HS-27A (cell line): ENCODE data around the gene TMEM255A.
"Not testable (repeated sequence)": the region's sequence is repeated elsewhere in the genome, so short reads cannot be mapped to it uniquely, and the experiment has no call there.

ENCODE experiments used
- DNase-seq: peaks from one replicate; pipeline ENCODE4 v3.0.0-alpha.2; 2012; ENCODE audit warnings: low read depth, missing footprints

The TMEM255A gene

GRCh38 chrX:120310861-120311726 is at the start of gene TMEM255A:
TMEM255A (minus strand) TSS chrX:120311461; CDS start chrX:120311309, 152 bp downstream.
- DNase-seq: no peak

GRCh38 chrX:120358737-120359456 is 47.6 kb upstream of the TMEM255A start:
- peak; percentile 8 for DNase-seq

- DNase-seq: no peak
Observed at GRCh38 chrX:120357186-120357585, 45.9 kb upstream of the TMEM255A start.

- DNase-seq: no peak
Observed at GRCh38 chrX:120356084-120356483, 44.8 kb upstream of the TMEM255A start.

- no peak for DNase-seq
Observed at GRCh38 chrX:120350450-120351138, 39.3 kb upstream of the TMEM255A start.

GRCh38 chrX:120344566-120344965 is 33.3 kb upstream of the TMEM255A start:
- not testable (repeated sequence) for DNase-seq

GRCh38 chrX:120336899-120337298 is 25.6 kb upstream of the TMEM255A start:
- no peak for DNase-seq

GRCh38 chrX:120335289-120335688 is 24.0 kb upstream of the TMEM255A start:
- no peak for DNase-seq

- DNase-seq: no peak
Observed at GRCh38 chrX:120334603-120335002, 23.3 kb upstream of the TMEM255A start.

GRCh38 chrX:120334151-120334550 is 22.9 kb upstream of the TMEM255A start:
- DNase-seq: no peak

GRCh38 chrX:120332394-120332793 is 21.1 kb upstream of the TMEM255A start:
- no peak for DNase-seq

GRCh38 chrX:120331116-120331515 is 19.9 kb upstream of the TMEM255A start:
- DNase-seq: no peak

GRCh38 chrX:120321520-120322281 is 10.4 kb upstream of the TMEM255A start:
- DNase-seq: no peak

GRCh38 chrX:120318411-120318810 is 7.2 kb upstream of the TMEM255A start:
- DNase-seq: no peak

- DNase-seq: no peak
Observed at GRCh38 chrX:120316587-120317283, 5.5 kb upstream of the TMEM255A start.

GRCh38 chrX:120315776-120316175 is 4.5 kb upstream of the TMEM255A start:
- no peak for DNase-seq

GRCh38 chrX:120311727-120312063 is 434 bp upstream of the TMEM255A start:
- no peak for DNase-seq

GRCh38 chrX:120309873-120310705 is 1.2 kb downstream of the TMEM255A start:
- DNase-seq: no peak

GRCh38 chrX:120308959-120309872 is 2.0 kb downstream of the TMEM255A start:
- no peak for DNase-seq
